Activated CD4-positive, alpha-beta T cell treated with anti-CD3 and anti-CD28 coated beads, Interleukin-2, amount 50 U/mL, for 1 hour (primary cell): Measurements from ENCODE around the gene SOD3.

Experiments
- DNase-seq: peaks from one replicate; pipeline ENCODE4 v3.0.0-alpha.2; 2020

The SOD3 gene, protein sequence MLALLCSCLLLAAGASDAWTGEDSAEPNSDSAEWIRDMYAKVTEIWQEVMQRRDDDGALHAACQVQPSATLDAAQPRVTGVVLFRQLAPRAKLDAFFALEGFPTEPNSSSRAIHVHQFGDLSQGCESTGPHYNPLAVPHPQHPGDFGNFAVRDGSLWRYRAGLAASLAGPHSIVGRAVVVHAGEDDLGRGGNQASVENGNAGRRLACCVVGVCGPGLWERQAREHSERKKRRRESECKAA

DNA sequence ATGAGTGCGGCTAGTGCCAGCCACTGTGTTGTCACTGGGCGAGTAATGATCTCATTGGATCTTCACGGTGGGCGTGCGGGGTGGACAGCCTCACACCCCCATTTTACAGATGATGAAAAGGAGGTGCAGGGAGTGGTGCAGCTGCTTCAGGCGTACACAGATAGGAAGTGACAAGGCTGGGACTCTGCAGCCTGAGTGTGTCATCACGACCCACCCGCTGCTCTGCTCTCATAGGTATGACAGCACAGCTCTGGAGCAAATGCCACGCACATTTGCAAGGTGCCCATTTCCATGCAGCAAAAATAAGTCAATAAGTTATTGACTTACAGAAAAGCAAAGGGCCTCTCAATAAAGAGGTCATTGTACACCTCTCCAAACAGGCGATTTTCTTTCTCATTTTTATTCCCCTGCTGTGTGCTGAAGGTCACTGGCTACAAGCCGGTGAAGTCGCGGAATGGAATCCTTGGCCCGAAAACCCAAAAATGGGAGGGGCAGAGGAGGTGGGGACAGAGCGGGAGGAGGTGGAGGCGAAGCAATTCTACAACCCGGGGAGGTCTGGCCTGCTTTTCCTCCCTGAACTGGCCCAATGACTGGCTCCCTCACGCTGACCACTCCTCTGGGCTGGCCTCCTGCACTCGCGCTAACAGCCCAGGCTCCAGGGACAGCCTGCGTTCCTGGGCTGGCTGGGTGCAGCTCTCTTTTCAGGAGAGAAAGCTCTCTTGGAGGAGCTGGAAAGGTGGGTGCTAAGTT is at the start of gene SOD3:
Gene SOD3 (plus strand): TSS at position 658 of the 750 bp plus-strand sequence. CDS start 3,949 bp downstream, outside the sequence.
- no peak for DNase-seq

DNA sequence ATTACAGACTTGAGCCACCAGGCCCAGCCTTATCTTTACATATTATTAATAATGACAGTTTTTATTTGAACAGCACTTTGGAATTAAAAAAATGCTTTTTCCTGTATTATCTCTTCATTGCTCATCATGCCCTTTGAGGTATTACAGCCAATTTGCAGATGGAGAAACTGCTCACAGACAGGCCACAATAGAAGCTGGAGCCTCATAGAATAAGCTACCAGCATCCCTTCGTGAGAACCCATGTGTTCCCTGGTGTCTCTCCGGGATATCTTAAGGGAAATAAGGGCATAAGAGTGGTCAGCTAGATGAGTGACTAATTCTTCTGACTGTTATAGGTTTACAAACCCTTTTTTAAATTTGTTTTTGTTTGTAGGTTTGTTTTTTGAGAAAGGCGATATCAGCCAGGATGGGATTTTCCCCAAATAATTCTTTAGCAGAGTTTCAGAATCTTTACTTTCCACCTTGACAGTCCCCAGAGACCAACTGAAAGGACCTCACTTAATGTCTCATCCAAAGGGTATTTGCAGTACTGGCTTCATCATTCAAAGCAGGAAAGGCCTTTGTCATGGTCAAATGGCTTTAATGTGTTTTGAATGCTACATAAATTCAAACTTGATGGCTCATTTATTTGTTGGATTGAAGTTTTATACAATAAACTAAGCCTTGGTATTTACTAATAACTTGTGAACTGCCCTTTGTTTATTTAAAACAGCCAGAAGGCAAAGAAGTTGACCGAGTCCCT is 48.0 kb upstream of the SOD3 start:
- DNase-seq, result no peak

DNA sequence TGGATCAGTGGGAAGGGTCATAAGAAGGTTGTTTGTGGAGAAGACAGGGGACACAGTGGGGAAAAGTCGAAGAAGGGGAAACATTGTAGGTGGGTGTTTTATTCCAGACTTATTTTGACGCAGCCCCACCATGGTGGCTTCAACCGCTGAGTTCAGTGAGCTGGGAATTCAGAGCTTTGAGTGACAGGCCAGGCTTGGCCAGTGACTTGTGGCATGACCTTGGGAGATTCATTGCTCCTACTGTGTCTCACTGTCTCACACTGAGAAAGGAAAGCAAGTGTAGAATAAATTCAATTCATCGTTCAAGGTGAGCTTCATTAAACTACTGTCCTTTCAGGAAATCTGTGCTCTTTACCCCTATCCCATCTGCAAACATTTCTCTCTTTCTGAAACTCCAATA is 47.4 kb upstream of the SOD3 start:
- DNase-seq, result no peak

DNA sequence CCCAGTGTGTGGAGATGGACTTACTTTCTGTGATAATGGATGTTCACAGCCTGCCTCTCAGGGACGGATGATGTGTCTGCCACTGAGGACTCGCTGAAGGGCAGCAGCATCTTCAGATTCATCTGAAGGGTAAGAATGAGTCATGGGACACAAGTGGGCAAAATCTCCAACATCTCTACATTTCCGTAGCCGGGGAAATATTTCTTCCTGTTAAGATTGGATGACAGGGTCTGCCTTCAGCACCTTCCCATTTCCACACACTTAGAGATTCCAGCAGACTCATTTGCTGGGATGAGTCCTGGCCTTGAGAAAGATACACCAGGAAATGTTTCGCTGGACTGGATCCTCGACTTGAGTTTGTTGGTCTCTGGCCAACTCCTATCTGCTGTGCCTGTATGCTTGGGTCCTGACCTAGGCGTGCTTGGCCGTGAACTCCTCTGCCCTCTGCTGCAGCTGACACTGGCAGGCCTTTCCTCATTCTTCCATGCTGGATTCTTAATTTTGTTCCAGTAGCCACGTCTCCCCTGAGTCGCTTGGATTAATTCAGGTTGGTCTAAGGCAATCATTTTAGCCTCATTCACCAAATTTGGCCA is 46.5 kb upstream of the SOD3 start:
- no peak for DNase-seq

DNA sequence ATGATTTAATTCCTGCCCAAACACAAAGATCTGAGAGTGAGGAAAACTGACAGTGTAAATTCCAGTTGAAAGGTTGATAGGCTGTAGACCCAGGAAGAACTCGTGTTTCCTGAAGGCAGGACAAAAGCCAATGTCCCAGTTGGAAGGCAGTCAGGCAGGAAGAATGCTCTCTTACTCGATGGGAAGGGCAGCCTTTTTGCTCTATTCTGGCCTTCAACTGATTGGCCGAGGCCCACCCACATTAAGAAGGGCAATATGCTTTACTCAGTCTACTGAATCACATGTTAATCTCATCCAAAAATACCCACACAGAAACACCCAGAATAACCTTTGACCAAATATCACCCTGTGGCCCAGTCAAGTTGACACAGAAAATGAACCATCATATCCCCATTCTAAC is 45.3 kb upstream of the SOD3 start:
- DNase-seq, result no peak

DNA sequence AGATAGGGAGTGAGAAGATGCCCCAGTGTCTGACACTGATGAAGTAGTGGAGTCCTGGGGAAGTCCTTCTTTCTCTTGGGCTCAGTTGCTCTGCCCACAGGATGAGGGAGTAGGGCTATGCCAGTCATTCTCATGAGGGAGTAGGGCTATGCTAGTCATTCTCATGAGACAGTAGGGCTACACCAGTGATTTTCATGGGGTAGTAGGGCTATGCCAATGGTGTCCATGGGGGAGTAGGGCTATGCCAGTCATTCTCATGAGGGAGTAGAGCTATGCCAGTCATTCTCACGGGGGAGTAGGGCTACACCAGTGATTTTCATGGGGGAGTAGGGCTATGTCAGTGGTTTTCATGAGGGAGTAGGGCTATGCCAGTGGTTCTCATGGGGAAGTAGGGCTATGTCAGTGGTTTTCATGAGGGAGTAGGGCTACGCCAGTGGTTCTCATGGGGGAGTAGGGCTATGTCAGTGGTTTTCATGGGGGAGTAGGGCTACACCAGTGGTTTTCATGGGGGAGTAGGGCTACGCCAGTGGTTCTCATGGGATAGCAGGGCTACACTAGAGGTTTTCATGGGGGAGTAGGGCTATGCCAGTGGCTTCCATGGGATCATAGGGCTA is 43.3 kb upstream of the SOD3 start:
- DNase-seq, result no peak

DNA sequence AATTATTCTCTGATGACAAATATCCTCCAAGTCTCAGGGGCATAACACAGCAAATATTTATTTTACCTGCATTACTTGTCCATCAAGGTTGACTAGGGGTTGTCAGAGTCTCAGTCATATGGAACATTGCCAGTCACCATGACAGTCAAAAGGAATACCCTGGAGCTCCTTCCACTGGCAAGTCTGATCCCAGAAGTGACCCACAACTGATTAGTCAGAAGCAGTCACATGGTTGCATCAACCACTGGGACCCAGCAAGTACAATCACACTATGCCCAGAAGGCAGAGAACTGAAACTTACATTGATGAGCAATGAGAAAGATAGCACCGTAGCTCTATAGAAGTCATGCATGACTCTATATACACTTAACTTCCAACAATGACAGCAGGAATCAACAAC is 41.9 kb upstream of the SOD3 start:
- DNase-seq, result no peak

DNA sequence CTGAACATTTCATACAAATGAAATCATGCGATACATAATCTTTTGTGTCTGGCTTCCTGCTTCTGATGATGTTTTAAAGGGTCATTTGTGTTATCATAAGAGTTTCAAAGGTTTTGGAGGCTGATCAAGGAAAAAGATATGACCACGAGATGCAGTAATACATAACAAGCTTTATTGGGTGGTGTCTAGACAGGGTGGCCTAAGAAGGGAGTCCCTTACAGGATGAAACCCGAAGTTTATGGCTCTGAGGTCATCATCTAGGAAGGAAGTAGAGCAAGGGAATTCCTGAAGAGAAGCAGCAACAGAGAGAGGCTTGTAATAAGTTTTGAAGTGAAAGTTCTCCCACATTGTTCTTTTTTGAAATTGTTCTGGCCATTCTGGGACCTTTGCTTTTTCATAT is 40.8 kb upstream of the SOD3 start:
- no peak for DNase-seq

DNA sequence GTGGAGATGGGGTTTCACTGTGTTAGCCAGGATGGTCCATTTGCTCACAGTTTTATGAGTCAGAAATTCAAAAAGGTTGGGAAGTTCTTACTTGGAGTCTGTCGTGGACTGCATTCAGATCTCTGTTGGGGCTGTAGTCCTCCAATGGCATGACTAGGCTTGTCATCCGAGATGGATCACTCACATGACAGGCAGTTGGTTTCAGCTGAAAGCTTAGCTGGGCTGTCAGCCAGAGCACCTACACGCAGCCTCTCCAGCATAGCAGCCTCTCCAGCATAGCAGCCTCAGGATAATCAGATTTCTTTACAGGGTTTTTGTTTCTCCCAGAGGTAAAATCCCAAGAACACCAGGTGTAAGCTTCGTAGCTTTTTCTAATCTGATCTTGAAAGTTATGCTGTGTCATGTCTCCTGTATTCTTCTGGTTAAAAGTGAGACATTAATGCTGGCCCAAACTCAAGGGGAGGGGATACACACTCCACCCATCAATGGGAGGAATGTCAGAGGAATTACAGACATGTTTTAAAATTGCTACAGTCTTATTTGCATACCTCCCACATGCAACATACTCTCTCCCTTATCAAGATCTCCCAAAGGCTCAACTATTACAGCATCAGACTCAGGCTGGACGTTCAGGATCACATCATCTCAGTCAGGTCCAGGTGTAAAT is 31.6 kb upstream of the SOD3 start:
- no peak for DNase-seq

DNA sequence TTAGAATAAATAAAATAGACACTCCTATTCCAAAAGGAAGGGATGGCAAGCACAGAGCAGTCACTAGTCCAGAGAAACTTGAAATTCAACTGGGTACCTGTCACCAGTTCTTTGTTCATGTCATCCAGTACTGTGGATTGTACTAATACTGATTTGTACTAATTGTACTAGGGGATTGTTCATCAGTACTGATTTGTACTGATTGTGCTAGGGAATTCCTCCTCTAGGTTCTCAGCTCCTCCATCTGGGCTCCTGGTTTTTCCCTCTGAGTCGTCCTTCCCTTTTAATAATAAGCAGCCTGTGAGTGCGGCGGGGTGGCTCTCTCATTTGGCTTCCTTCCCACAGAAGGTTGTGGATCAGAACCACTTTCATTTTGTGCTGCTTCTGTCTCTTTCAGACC is 31.0 kb upstream of the SOD3 start:
- DNase-seq, result no peak

DNA sequence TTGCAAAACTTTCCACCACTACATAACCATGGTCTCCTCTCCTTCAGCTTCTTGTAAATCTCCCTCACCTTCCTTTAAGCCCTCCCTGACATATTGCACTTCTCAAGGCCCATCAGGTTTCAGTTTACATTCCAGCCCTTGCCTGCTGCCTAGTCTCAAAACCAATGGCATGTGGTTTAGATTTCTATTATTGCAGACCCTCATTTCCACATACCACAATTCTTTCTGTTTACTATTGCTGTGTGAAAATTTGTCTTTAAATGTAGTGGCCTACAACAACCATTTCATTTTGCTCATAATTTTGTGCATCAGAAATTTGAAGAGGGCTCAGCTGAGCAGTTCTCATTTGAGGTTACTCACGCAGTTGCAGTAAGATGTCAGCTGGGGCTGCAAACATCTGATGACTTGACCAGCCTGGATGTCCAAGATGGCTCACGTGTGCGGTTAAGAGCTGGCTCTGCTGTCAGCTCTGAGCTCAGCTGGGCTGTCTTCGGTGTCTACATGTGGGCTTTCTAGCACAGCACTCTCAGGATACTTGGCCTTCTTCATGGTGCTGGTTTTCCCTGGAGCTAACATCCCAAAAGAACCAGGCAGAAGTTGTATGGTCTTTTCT is 29.9 kb upstream of the SOD3 start:
- DNase-seq, result no peak

DNA sequence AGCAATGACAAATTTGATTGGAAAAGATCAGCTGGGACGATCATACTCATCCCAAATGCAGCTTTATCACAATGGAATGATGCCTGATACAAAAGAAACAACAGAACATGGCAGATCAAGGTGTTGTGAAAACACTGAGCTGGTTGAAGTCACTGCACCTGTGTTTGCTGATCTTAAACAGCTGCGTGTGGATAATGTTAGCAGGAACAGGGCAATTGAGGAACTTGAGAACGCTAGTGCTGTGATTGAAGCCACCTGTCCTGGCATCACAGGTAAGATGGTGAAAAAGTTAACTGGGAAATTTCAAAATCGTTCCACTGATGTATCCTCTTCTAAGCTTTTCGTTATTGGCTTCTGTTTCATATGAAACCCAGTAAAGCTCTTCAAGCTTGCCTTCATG is 27.4 kb upstream of the SOD3 start:
- no peak for DNase-seq

DNA sequence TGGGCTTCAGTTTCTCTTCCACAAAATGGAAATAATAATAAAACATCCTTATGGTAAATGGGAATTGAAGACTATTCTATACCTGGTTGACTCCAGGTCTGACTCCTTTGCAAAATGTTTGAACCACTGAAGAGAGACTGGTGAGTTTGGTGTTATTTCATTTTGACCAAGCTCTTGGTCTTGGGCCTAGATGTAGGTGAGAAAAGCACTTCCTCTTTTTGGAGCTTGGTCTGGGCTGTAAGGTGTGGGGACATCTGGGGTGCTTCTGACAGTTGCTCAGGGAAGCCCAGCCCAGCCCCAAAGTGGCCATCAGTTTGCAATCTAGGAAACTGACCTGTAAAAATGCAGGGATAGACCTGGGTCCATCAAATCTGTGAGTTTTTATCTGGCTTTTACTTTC is 26.8 kb upstream of the SOD3 start:
- no peak for DNase-seq

DNA sequence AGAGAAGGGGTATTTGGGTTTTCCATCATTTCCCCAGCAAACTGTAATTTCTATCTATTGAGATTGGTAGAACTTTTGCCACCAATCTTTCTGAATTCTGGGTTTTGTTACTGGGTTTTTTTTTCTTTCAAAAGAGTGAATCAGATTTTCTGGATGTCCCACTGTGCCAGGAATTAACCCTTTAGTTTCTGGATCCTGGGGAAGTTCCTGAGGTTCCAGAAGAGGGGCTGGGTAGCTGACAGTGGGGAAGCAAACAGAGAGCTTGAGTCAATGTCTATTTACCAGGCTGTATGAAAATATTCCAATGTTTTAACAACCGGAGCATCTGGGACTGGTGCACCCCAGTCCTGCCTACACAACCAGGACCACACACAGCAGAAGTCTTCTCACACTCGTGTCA is 25.8 kb upstream of the SOD3 start:
- no peak for DNase-seq

DNA sequence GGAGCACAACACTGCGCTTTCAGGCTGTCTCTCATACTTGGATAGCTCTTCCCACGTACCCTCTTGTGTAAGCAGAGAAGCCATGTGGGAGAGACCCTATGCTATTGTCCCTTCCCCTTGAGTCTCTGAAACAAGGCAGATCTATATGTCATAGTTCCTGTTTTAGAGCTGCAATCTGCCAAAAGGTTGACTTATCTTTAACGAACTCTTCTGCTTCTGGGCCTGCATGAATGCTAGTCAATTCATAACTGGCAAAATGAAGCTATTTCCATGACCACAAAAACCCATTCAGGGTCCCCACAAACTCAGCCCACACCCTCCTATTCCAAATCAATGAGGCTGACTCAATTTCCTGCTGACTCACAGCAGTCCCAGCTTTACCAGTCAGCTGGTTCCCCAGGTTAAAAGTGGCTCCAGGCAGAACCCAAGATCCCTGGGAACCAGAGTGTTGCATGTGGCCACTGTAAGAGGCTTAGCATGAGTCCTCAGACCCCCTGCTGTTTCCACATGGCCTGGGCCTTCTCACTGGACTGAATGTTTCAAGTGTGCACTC is 25.3 kb upstream of the SOD3 start:
- DNase-seq, result no peak

DNA sequence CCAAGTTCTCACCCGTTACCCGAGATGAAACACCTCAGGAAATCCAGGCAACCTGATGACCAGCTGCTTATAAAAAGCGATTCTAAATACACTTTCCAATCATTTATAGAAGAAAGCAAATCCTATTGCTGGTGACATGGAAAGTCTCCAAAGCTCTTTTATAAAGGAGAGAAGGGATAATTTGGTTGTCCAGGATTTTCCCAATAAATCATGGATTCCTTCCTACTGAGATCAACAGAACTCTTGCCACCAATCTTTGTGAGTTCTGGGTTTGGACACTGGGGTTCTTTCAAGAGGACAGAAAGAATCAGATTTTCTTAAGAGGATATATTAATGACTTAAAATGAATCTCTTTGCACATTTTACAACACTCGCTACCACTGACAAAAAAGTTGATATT is 24.7 kb upstream of the SOD3 start:
- no peak for DNase-seq

DNA sequence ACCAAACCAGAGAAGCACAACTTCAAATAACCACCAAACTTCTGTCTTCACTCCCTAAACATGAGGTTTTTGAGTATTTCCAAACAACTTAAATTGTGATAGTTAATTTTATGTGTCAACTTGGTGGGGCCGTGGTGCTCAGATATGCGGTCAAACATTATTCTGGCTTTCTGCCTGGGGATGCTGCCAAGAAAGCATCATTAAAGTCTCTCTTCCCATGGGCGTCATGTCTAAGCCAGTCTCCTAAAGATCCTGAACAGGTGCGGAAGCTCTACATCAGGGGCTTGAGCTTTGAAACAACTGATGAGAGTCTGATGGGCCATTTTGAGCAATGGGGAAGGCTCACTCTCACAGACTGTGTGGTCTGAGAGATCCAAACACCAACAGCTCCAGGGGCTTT is 24.1 kb upstream of the SOD3 start:
- DNase-seq, result no peak

DNA sequence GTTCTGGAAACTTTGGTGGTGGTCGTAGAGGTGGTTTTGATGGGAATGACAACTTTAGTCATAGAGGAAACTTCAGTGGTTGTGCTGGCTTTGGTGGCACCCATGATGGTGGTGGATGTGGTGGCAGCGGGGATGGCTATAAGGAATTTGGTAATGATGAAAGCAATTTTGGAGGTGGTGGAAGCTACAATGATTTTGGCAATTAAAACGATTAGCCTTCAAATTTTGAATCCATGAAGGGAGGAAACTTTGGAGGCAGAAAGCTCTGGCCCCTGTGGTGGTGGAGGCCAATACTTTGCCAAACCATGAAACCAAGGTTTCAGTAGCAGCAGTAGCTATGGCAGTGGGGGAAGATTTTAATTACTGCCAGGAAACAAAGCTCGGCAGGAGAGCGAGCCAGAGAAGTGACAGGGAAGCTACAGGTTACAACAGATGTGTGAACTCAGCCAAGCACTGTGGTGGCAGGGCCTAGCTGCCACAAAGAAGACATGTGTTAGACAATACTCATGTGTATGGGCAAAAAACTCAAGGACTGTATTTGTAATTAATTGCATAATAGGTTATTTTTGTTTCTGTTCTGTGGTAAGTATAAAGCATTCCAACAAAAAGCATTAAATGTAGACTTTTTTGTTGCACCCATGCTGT is 23.2 kb upstream of the SOD3 start:
- no peak for DNase-seq

DNA sequence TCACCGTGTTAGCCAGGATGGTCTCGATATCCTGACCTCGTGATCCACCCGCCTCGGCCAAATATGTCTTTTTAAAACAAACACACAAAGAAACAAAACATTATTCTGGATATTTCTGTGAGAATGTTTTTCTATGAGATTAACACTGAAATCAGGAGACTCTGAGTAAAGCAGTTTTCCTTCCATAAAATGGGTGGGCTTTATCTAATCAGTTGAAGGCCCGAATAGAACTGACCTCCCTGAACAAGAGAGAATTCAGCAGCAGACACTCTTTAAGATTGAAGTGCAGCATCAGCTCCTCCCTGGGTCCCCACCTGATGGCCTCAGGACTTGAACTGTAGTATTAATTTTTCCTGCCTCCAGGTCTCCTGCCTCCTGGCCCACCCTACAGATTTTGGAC is 22.4 kb upstream of the SOD3 start:
- no peak for DNase-seq

DNA sequence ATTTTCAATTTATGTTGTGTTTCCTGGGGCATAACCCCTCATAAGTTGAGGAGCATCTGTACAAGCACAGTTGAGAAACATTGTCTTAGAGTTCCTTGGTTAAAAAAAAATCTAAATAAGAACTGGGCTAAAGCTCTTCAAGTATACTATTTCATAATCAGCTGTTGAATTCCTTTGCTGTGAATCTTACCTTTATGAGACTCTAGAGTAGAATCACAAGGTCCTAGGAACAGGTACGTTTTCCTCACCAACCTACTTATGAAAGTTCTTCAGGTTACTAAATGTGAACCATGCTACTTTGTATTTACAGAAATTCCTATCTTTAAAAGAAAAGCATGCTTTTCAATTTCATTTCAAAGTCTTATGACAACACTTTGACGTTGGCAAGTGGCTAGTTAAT is 20.9 kb upstream of the SOD3 start:
- DNase-seq, result no peak

DNA sequence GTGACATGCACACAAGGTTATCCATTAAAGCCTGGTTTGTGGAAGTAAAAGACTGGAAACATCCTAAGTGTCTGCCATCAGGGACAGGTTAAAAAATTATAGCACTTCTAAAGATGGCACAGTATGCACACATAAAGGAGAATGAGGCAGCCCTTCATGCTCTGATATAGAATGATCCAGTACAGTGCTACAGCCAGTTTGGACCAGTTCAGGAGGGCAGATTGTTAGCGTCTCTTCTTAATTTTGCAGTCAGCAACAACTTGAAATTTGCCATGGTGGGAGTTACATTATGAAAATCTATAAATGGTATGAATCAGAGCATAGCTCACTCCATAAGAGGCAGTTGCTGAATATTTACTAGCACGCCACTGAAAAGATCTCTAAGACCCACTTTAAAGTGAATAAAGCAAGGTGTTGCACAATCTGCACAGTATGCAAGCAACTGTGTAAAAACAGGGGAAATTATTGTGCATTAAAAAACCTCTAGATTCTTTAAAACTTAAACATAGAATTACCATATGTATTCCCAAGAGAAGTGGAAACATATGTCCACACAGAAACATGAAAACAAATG is 20.3 kb upstream of the SOD3 start:
- DNase-seq, result no peak
